SW 1271 (cell line): ENCODE results near the gene CTSD.
"Not testable (repeated sequence)": the region's sequence is repeated elsewhere in the genome, so short reads cannot be mapped to it uniquely, and the experiment has no call there.

Experiments
- DNase-seq, 2 experiments: peaks; one replicate each; lab custom pipeline; 2025; lab: John Stamatoyannopoulos, UW

Gene CTSD

GRCh38 chr11:1763796-1764661, at the start of gene CTSD:
Gene CTSD, minus strand, starts transcription at chr11:1763927. Its CDS starts 68 bp downstream, at chr11:1763859.
- peak; percentile 37 to 53 for DNase-seq

- DNase-seq, result not testable (repeated sequence)
Measured at GRCh38 chr11:1813356-1813755, 49.6 kb upstream of the CTSD start.

GRCh38 chr11:1812801-1813200, 49.1 kb upstream of the CTSD start:
- DNase-seq, result no peak

- no peak for DNase-seq
Measured at GRCh38 chr11:1812274-1812673, 48.5 kb upstream of the CTSD start.

GRCh38 chr11:1810761-1811160, 47.0 kb upstream of the CTSD start:
- DNase-seq, result no peak

GRCh38 chr11:1807264-1807995, 43.7 kb upstream of the CTSD start:
- DNase-seq, result no peak

- DNase-seq, result no peak
Measured at GRCh38 chr11:1805525-1805924, 41.8 kb upstream of the CTSD start.

- DNase-seq, result not testable (repeated sequence)
Measured at GRCh38 chr11:1803835-1804519, 40.2 kb upstream of the CTSD start.

- DNase-seq, result no peak
Measured at GRCh38 chr11:1803246-1803645, 39.5 kb upstream of the CTSD start.

- no peak for DNase-seq
Measured at GRCh38 chr11:1797391-1798125, 33.8 kb upstream of the CTSD start.

GRCh38 chr11:1796413-1797011, 32.8 kb upstream of the CTSD start:
- no peak for DNase-seq

- DNase-seq, result no peak
Measured at GRCh38 chr11:1793081-1793480, 29.4 kb upstream of the CTSD start.

GRCh38 chr11:1792461-1792860, 28.7 kb upstream of the CTSD start:
- DNase-seq, result no peak

- no peak for DNase-seq
Measured at GRCh38 chr11:1791912-1792311, 28.2 kb upstream of the CTSD start.

- no peak for DNase-seq
Measured at GRCh38 chr11:1786466-1786865, 22.7 kb upstream of the CTSD start.

GRCh38 chr11:1785749-1786413, 22.2 kb upstream of the CTSD start:
- DNase-seq, result no peak

GRCh38 chr11:1784761-1785650, 21.3 kb upstream of the CTSD start:
- no peak for DNase-seq

- no peak for DNase-seq
Measured at GRCh38 chr11:1783725-1784529, 20.2 kb upstream of the CTSD start.
